Tibial nerve (tissue), 3 donors: ENCODE results near the gene MXD3.

Experiments used
- POLR2A ChIP-seq, 2 donors: fragments of 450-650 bp; IDR thresholded peaks; one replicate each; pipeline ENCODE4 v1.6.1; 2017; ENCODE audit warnings: antibody characterized with exemption in 2 of 2, mild to moderate bottlenecking in 2 of 2, moderate library complexity in 2 of 2
- TF ChIP-seq, protein P1 (sequence below), 5 experiments: fragments of 200-600 bp in 3 of 5; fragments of 450-650 bp in 2 of 5; sonication (generic) in 3 of 5; IDR thresholded peaks; one replicate each; pipeline ENCODE4 v1.5.1; 2016 to 2019; ENCODE audit warnings: antibody characterized with exemption in 5 of 5, mild to moderate bottlenecking in 3 of 5, moderate library complexity in 2 of 5

GRCh38 chr5:177299697-177300096, 12.0 kb downstream of the MXD3 start:
- TF ChIP-seq, protein P1, sequence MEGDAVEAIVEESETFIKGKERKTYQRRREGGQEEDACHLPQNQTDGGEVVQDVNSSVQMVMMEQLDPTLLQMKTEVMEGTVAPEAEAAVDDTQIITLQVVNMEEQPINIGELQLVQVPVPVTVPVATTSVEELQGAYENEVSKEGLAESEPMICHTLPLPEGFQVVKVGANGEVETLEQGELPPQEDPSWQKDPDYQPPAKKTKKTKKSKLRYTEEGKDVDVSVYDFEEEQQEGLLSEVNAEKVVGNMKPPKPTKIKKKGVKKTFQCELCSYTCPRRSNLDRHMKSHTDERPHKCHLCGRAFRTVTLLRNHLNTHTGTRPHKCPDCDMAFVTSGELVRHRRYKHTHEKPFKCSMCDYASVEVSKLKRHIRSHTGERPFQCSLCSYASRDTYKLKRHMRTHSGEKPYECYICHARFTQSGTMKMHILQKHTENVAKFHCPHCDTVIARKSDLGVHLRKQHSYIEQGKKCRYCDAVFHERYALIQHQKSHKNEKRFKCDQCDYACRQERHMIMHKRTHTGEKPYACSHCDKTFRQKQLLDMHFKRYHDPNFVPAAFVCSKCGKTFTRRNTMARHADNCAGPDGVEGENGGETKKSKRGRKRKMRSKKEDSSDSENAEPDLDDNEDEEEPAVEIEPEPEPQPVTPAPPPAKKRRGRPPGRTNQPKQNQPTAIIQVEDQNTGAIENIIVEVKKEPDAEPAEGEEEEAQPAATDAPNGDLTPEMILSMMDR (IDR thresholded peaks at IDR 0.05) = no peak
- TF ChIP-seq POLR2A (IDR thresholded peaks at IDR 0.05) = no peak
